ENCODE measurements around the gene HIVEP2. TPM values are rescaled to one million over a fixed set of nuclear protein-coding genes. Genes with fewer than 3 reads are reported as not detected.

Gene HIVEP2
- total and polyA plus RNA-seq, 2 of the 4 experiments (the other 2 are of a cell fraction), result 4.3 to 11.3 TPM

GRCh38 chr6:142985281-142985680 is 40.3 kb upstream of the HIVEP2 start:
- Histone ChIP-seq H3K4ac (ENCODE audit: low read depth, low read length) (no peak overlapping the region), H4K20me1 (ENCODE audit: insufficient read depth, low read length) (no peaks in the 10 kb centered on the region), H3K4me1 (ENCODE audit: control insufficient read depth, insufficient read depth, low read length) (no peaks in the 10 kb centered on the region), H2BK15ac (ENCODE audit: low read depth, low read length) (no peak overlapping the region), H2AK5ac (ENCODE audit: low read depth, low read length) (no peak overlapping the region), H3K36me3 (ENCODE audit: control insufficient read depth, insufficient read depth, low read length) (no peaks in the 10 kb centered on the region), H3K27ac (ENCODE audit: insufficient read depth, low read length) (no peak overlapping the region), H4K8ac (ENCODE audit: low read depth in 2 of 2, low read length in 2 of 2) (no peak overlapping the region), H2AFZ (replicated peaks; ENCODE audit: low read length, poor library complexity) (no peak overlapping the region), H3K9me1 (ENCODE audit: insufficient read depth, low read length) (no peaks in the 10 kb centered on the region), H2AK9ac (replicated peaks; ENCODE audit: low read depth, low read length, poor library complexity) (no peak overlapping the region), H3K23ac (ENCODE audit: low read depth, low read length) (no peak overlapping the region), H2BK120ac (ENCODE audit: low read depth, low read length) (no peak overlapping the region), H4K5ac (ENCODE audit: low read depth, low read length) (no peak overlapping the region), H2BK5ac (ENCODE audit: low read depth, low read length, poor library complexity, severe bottlenecking) (no peak overlapping the region), H3K14ac (replicated peaks; ENCODE audit: low read depth, low read length) (no peak overlapping the region), H3K56ac (ENCODE audit: extremely low read depth, insufficient read depth, low read length) (no peak overlapping the region), H3K9me3 (ENCODE audit: control insufficient read depth, insufficient read depth, low read length) (no peaks in the 10 kb centered on the region), H3K4me2 (ENCODE audit: low read depth, low read length) (no peak overlapping the region), H3K79me1 (ENCODE audit: low read depth in 1 of 2, low read length in 2 of 2) (no peaks in the 10 kb centered on the region), H2BK20ac (ENCODE audit: low read depth, low read length) (no peak overlapping the region), H3K27me3 (ENCODE audit: control insufficient read depth, insufficient read depth, low read length) (no peaks in the 10 kb centered on the region; the same call in 1 of the 2 replicates), H3K18ac (ENCODE audit: low read depth, low read length) (no peak overlapping the region), H3K4me3 (ENCODE audit: insufficient read depth, low read depth, low read length) (no peak overlapping the region), H4K91ac (ENCODE audit: insufficient read depth, low read depth, low read length) (no peak overlapping the region), H3K9ac (ENCODE audit: low read depth, low read length) (no peak overlapping the region)
- in situ Hi-C loops (cut with MboI; ENCODE audit: low sequenced_read_pairs) (no loop called here), intact Hi-C loops (cut with micrococcal nuclease) (no loop called here), dilution Hi-C loops (cut with HindIII; ENCODE audit: low sequenced_read_pairs, unreplicated experiment) (no loop called here)
- no TSS peak for BruUV-seq (replicated peaks)
- no CpG with 5 or more reads among the region's 2 CpGs for WGBS, 2 experiments (ENCODE audit: extremely low coverage in 2 of 2, insufficient read length in 1 of 2)
- ChIA-PET POLR2A (ENCODE audit: unreplicated experiment) (no interaction called here), CTCF (no interaction called here)
- ATAC-seq (ENCODE audit: low read depth) (no peak), DNase-seq (no peak)
- TF ChIP-seq USF2 (IDR thresholded peaks at IDR 0.05; ENCODE audit: low read depth, low read length), result no peak
- TF ChIP-seq FOS (IDR thresholded peaks at IDR 0.05; ENCODE audit: low read depth, low read length), result no peak
- no peak for TF ChIP-seq CEBPB (IDR thresholded peaks at IDR 0.05; ENCODE audit: low read depth, low read length)
- TF ChIP-seq, protein P1, sequence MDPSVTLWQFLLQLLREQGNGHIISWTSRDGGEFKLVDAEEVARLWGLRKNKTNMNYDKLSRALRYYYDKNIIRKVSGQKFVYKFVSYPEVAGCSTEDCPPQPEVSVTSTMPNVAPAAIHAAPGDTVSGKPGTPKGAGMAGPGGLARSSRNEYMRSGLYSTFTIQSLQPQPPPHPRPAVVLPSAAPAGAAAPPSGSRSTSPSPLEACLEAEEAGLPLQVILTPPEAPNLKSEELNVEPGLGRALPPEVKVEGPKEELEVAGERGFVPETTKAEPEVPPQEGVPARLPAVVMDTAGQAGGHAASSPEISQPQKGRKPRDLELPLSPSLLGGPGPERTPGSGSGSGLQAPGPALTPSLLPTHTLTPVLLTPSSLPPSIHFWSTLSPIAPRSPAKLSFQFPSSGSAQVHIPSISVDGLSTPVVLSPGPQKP (IDR thresholded peaks at IDR 0.05; ENCODE audit: borderline replicate concordance, low read depth, low read length), result no peak
- no peak for TF ChIP-seq SMC3 (IDR thresholded peaks at IDR 0.05; ENCODE audit: low read depth, low read length)
- no peak for TF ChIP-seq RCOR1 (IDR thresholded peaks at IDR 0.05; ENCODE audit: insufficient replicate concordance, low read length)
- no peak for TF ChIP-seq MAFK (IDR thresholded peaks at IDR 0.05; ENCODE audit: low read depth, low read length)
- no peak for TF ChIP-seq CHD1 (IDR thresholded peaks at IDR 0.05; ENCODE audit: low read depth, low read length)
- no peak for TF ChIP-seq POLR2A (IDR thresholded peaks at IDR 0.05; ENCODE audit: low read depth, low read length)
- no peak for TF ChIP-seq CTCF (conservative IDR thresholded peaks at IDR 0.05; ENCODE audit: low read depth, low read length)
- no peak for TF ChIP-seq NFE2L2 (IDR thresholded peaks at IDR 0.05; ENCODE audit: low read depth, low read length)
- TF ChIP-seq RFX5 (IDR thresholded peaks at IDR 0.05; ENCODE audit: low read depth, low read length), result no peak
- no peak for TF ChIP-seq RAD21 (IDR thresholded peaks at IDR 0.05; ENCODE audit: low read length)
- no peak for TF ChIP-seq MXI1 (IDR thresholded peaks at IDR 0.05; ENCODE audit: borderline replicate concordance, low read depth, low read length)
- TF ChIP-seq MAZ (IDR thresholded peaks at IDR 0.05; ENCODE audit: borderline replicate concordance, low read depth, low read length), result no peak
- no peak for TF ChIP-seq BHLHE40 (IDR thresholded peaks at IDR 0.05; ENCODE audit: low read depth, low read length)
